UCSD-AML1 (cell line): ENCODE measurements around the gene DAPK1.
A peak's percentile ranks its signal among the peaks of the same experiment; 100 is the strongest.

Experiments
- DNase-seq: peaks from one replicate; lab custom pipeline; 2025; ENCODE audit not compliant: unreplicated experiment; lab: John Stamatoyannopoulos, UW

The DAPK1 gene

GRCh38 chr9:87663556-87663955 is 165.9 kb downstream of the DAPK1 start:
- DNase-seq, result no peak

GRCh38 chr9:87664153-87665060 is 166.7 kb downstream of the DAPK1 start:
- DNase-seq, result no peak

- no peak for DNase-seq
Observed at GRCh38 chr9:87665505-87665904, 167.8 kb downstream of the DAPK1 start.

GRCh38 chr9:87667164-87667738 is 169.6 kb downstream of the DAPK1 start:
- DNase-seq, result no peak

- no peak for DNase-seq
Observed at GRCh38 chr9:87668222-87668621, 170.6 kb downstream of the DAPK1 start.

- DNase-seq, result no peak
Observed at GRCh38 chr9:87668722-87669121, 171.1 kb downstream of the DAPK1 start.

GRCh38 chr9:87670572-87671264 is 173.1 kb downstream of the DAPK1 start:
- DNase-seq, result no peak

GRCh38 chr9:87671478-87671877 is 173.8 kb downstream of the DAPK1 start:
- DNase-seq, result no peak

- DNase-seq, result no peak
Observed at GRCh38 chr9:87671925-87672324, 174.3 kb downstream of the DAPK1 start.

GRCh38 chr9:87672586-87672985 is 174.9 kb downstream of the DAPK1 start:
- DNase-seq, result no peak

GRCh38 chr9:87673446-87674120 is 175.9 kb downstream of the DAPK1 start:
- no peak for DNase-seq

- peak; percentile 34 for DNase-seq
Observed at GRCh38 chr9:87674565-87675299, 177.1 kb downstream of the DAPK1 start.

GRCh38 chr9:87675906-87676515 is 178.3 kb downstream of the DAPK1 start:
- no peak for DNase-seq

GRCh38 chr9:87676976-87677775 is 179.5 kb downstream of the DAPK1 start:
- peak; percentile 66 for DNase-seq

GRCh38 chr9:87677776-87678587 is 180.3 kb downstream of the DAPK1 start:
- no peak for DNase-seq

- DNase-seq, result no peak
Observed at GRCh38 chr9:87678650-87679355, 181.1 kb downstream of the DAPK1 start.

- no peak for DNase-seq
Observed at GRCh38 chr9:87681271-87682061, 183.8 kb downstream of the DAPK1 start.
